ENCODE results near the gene TBPL2.
"Not testable (repeated sequence)": the region's sequence is repeated elsewhere in the genome, so short reads cannot be mapped to it uniquely, and the experiment has no call there.

Gene TBPL2

GRCh38 chr14:55440385-55440784 is at the start of gene TBPL2:
TBPL2 (minus strand) TSS chr14:55440616; CDS start chr14:55440449, 167 bp downstream.
- H3K36me3 ChIP-seq (ENCODE audit: control insufficient read depth, insufficient read depth, low read length), result no peaks in the 10 kb centered on the region
- DNase-seq (ENCODE audit: low read depth, low spot score), result no peak
- no peaks in the 10 kb centered on the region for H3K9me3 ChIP-seq (ENCODE audit: control insufficient read depth, insufficient read depth, low read length)
- peak within 1 kb of the TSS; percentile 33; the same call in 1 of the 2 replicates for H3K4me3 ChIP-seq (ENCODE audit: low read length)
- no peaks in the 10 kb centered on the region for H3K4me1 ChIP-seq (ENCODE audit: control insufficient read depth, insufficient read depth, low read length)
- H3K27me3 ChIP-seq (ENCODE audit: control insufficient read depth, insufficient read depth, low read length), result no peaks in the 10 kb centered on the region
- no peak within 1 kb of the TSS for H3K27ac ChIP-seq (ENCODE audit: low read length)
- WGBS (ENCODE audit: insufficient coverage, insufficient read length), result no CpG with 5 or more reads among the region's 29 CpGs

GRCh38 chr14:55488204-55488603 is 47.8 kb upstream of the TBPL2 start:
- no peaks in the 10 kb centered on the region for H3K4me1 ChIP-seq (ENCODE audit: control insufficient read depth, insufficient read depth, low read length)
- H3K4me3 ChIP-seq (ENCODE audit: low read length), result no peak overlapping the region
- DNase-seq (ENCODE audit: low read depth, low spot score), result no peak
- H3K27me3 ChIP-seq (ENCODE audit: control insufficient read depth, insufficient read depth, low read length), result no peaks in the 10 kb centered on the region; the same call in 1 of the 2 replicates
- H3K27ac ChIP-seq (ENCODE audit: low read length), result no peak overlapping the region
- no peaks in the 10 kb centered on the region for H3K9me3 ChIP-seq (ENCODE audit: control insufficient read depth, insufficient read depth, low read length)
- WGBS (ENCODE audit: insufficient coverage, insufficient read length), result no CpG with 5 or more reads among the region's 4 CpGs
- H3K36me3 ChIP-seq (ENCODE audit: control insufficient read depth, insufficient read depth, low read length), result no peaks in the 10 kb centered on the region

GRCh38 chr14:55482936-55483605 is 42.7 kb upstream of the TBPL2 start:
- H3K27ac ChIP-seq (ENCODE audit: low read length), result no peak overlapping the region
- H3K36me3 ChIP-seq (ENCODE audit: control insufficient read depth, insufficient read depth, low read length), result no peaks in the 10 kb centered on the region
- no CpG with 5 or more reads among the region's 4 CpGs for WGBS (ENCODE audit: insufficient coverage, insufficient read length)
- H3K27me3 ChIP-seq (ENCODE audit: control insufficient read depth, insufficient read depth, low read length), result no peaks in the 10 kb centered on the region; the same call in 1 of the 2 replicates
- DNase-seq (ENCODE audit: low read depth, low spot score), result no peak
- no peaks in the 10 kb centered on the region for H3K4me1 ChIP-seq (ENCODE audit: control insufficient read depth, insufficient read depth, low read length)
- no peak overlapping the region for H3K4me3 ChIP-seq (ENCODE audit: low read length)
- H3K9me3 ChIP-seq (ENCODE audit: control insufficient read depth, insufficient read depth, low read length), result no peaks in the 10 kb centered on the region

- no peaks in the 10 kb centered on the region for H3K9me3 ChIP-seq (ENCODE audit: control insufficient read depth, insufficient read depth, low read length)
Measured at GRCh38 chr14:55481769-55482168, 41.4 kb upstream of the TBPL2 start.

GRCh38 chr14:55477680-55478079 is 37.3 kb upstream of the TBPL2 start:
- H3K27me3 ChIP-seq (ENCODE audit: control insufficient read depth, insufficient read depth, low read length), result no peaks in the 10 kb centered on the region
- H3K4me3 ChIP-seq (ENCODE audit: low read length), result no peak overlapping the region
- H3K9me3 ChIP-seq (ENCODE audit: control insufficient read depth, insufficient read depth, low read length), result no peaks in the 10 kb centered on the region
- WGBS (ENCODE audit: insufficient coverage, insufficient read length), result no CpG with 5 or more reads among the region's 4 CpGs
- H3K4me1 ChIP-seq (ENCODE audit: control insufficient read depth, insufficient read depth, low read length), result no peaks in the 10 kb centered on the region
- no peaks in the 10 kb centered on the region for H3K36me3 ChIP-seq (ENCODE audit: control insufficient read depth, insufficient read depth, low read length)
- DNase-seq (ENCODE audit: low read depth, low spot score), result no peak
- no peak overlapping the region for H3K27ac ChIP-seq (ENCODE audit: low read length)

More at GRCh38 chr14:55481769-55482168, 41.4 kb upstream of the TBPL2 start:
- Histone ChIP-seq H3K27me3 (ENCODE audit: control insufficient read depth, insufficient read depth, low read length) (no peaks in the 10 kb centered on the region; the same call in 1 of the 2 replicates), H3K27ac (ENCODE audit: low read length) (no peak overlapping the region), H3K4me3 (ENCODE audit: low read length) (no peak overlapping the region), H3K4me1 (ENCODE audit: control insufficient read depth, insufficient read depth, low read length) (no peaks in the 10 kb centered on the region), H3K36me3 (ENCODE audit: control insufficient read depth, insufficient read depth, low read length) (no peaks in the 10 kb centered on the region)
- DNase-seq (ENCODE audit: low read depth, low spot score), result no peak
- no CpG with 5 or more reads among the region's 5 CpGs for WGBS (ENCODE audit: insufficient coverage, insufficient read length)

- H3K4me1 ChIP-seq (ENCODE audit: control insufficient read depth, insufficient read depth, low read length); H3K9me3 ChIP-seq (ENCODE audit: control insufficient read depth, insufficient read depth, low read length); H3K27me3 ChIP-seq (ENCODE audit: control insufficient read depth, insufficient read depth, low read length); H3K36me3 ChIP-seq (ENCODE audit: control insufficient read depth, insufficient read depth, low read length); H3K27ac ChIP-seq (ENCODE audit: low read length); DNase-seq (ENCODE audit: low read depth, low spot score); H3K4me3 ChIP-seq (ENCODE audit: low read length): not testable (repeated sequence)
- WGBS (ENCODE audit: insufficient coverage, insufficient read length), result no CpG with 5 or more reads among the region's 3 CpGs
Measured at GRCh38 chr14:55476448-55476847, 36.0 kb upstream of the TBPL2 start.

GRCh38 chr14:55473786-55474185 is 33.4 kb upstream of the TBPL2 start:
- no peak for DNase-seq (ENCODE audit: low read depth, low spot score)
- H3K4me3 ChIP-seq (ENCODE audit: low read length), result no peak overlapping the region
- H3K36me3 ChIP-seq (ENCODE audit: control insufficient read depth, insufficient read depth, low read length), result no peaks in the 10 kb centered on the region
- H3K27me3 ChIP-seq (ENCODE audit: control insufficient read depth, insufficient read depth, low read length), result no peaks in the 10 kb centered on the region
- H3K4me1 ChIP-seq (ENCODE audit: control insufficient read depth, insufficient read depth, low read length), result no peaks in the 10 kb centered on the region
- H3K27ac ChIP-seq (ENCODE audit: low read length), result no peak overlapping the region
- no CpG with 5 or more reads among the region's 7 CpGs for WGBS (ENCODE audit: insufficient coverage, insufficient read length)
- H3K9me3 ChIP-seq (ENCODE audit: control insufficient read depth, insufficient read depth, low read length), result no peaks in the 10 kb centered on the region

GRCh38 chr14:55470025-55470424 is 29.6 kb upstream of the TBPL2 start:
- no peak overlapping the region for H3K27ac ChIP-seq (ENCODE audit: low read length)
- WGBS (ENCODE audit: insufficient coverage, insufficient read length), result no CpG with 5 or more reads among the region's 1 CpG

GRCh38 chr14:55467307-55467706 is 26.9 kb upstream of the TBPL2 start:
- H3K4me3 ChIP-seq (ENCODE audit: low read length), result no peak overlapping the region
- H3K9me3 ChIP-seq (ENCODE audit: control insufficient read depth, insufficient read depth, low read length), result peaks cover 4% of the 10 kb centered on the region; the same call in 1 of the 2 replicates
- DNase-seq (ENCODE audit: low read depth, low spot score), result no peak
- H3K27me3 ChIP-seq (ENCODE audit: control insufficient read depth, insufficient read depth, low read length), result no peaks in the 10 kb centered on the region
- no peaks in the 10 kb centered on the region for H3K4me1 ChIP-seq (ENCODE audit: control insufficient read depth, insufficient read depth, low read length)
- WGBS (ENCODE audit: insufficient coverage, insufficient read length), result no CpG with 5 or more reads among the region's 7 CpGs
- no peak overlapping the region for H3K27ac ChIP-seq (ENCODE audit: low read length)
- H3K36me3 ChIP-seq (ENCODE audit: control insufficient read depth, insufficient read depth, low read length), result no peaks in the 10 kb centered on the region

More at GRCh38 chr14:55470025-55470424, 29.6 kb upstream of the TBPL2 start:
- no peak for DNase-seq (ENCODE audit: low read depth, low spot score)
- H3K36me3 ChIP-seq (ENCODE audit: control insufficient read depth, insufficient read depth, low read length), result no peaks in the 10 kb centered on the region
- H3K9me3 ChIP-seq (ENCODE audit: control insufficient read depth, insufficient read depth, low read length), result peaks cover 4% of the 10 kb centered on the region; the same call in 1 of the 2 replicates
- H3K27me3 ChIP-seq (ENCODE audit: control insufficient read depth, insufficient read depth, low read length), result no peaks in the 10 kb centered on the region
- no peak overlapping the region for H3K4me3 ChIP-seq (ENCODE audit: low read length)
- H3K4me1 ChIP-seq (ENCODE audit: control insufficient read depth, insufficient read depth, low read length), result no peaks in the 10 kb centered on the region

GRCh38 chr14:55458800-55459515 is 18.5 kb upstream of the TBPL2 start:
- WGBS (ENCODE audit: insufficient coverage, insufficient read length), result no CpG with 5 or more reads among the region's 9 CpGs
- no peak overlapping the region for H3K4me3 ChIP-seq (ENCODE audit: low read length)
- no peak for DNase-seq (ENCODE audit: low read depth, low spot score)
- H3K36me3 ChIP-seq (ENCODE audit: control insufficient read depth, insufficient read depth, low read length), result no peaks in the 10 kb centered on the region
- no peaks in the 10 kb centered on the region for H3K4me1 ChIP-seq (ENCODE audit: control insufficient read depth, insufficient read depth, low read length)
- H3K27ac ChIP-seq (ENCODE audit: low read length), result no peak overlapping the region
- H3K9me3 ChIP-seq (ENCODE audit: control insufficient read depth, insufficient read depth, low read length), result no peaks in the 10 kb centered on the region
- H3K27me3 ChIP-seq (ENCODE audit: control insufficient read depth, insufficient read depth, low read length), result no peaks in the 10 kb centered on the region

Measured in iPS DF 6.9 (cell line).